ENCODE results near the gene HOOK1.

The HOOK1 gene

DNA sequence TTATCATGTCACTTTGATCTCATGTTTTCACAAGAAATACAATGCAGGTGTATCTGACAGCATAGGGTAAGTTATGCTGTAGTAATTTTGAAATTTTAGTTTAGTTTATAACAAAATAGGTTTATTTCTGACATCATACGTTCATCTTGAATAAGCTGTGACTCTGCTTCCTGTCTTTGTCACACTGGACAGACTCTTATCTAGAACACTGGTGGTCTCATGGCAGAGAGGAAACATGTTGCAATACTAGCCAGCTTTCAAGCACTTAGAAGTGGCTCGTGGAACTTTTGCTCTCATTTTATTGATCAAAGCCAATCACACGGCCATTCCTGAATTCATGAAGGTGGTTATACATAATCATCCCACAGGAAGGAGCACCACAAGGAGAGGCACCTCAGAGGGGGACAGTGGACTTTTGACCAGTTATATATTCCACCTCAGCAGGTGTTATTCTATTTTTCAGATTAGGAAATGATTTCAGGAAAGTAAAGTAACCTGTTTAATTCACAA lies 65.3 kb downstream of the HOOK1 start:
- TF ChIP-seq, protein P1, sequence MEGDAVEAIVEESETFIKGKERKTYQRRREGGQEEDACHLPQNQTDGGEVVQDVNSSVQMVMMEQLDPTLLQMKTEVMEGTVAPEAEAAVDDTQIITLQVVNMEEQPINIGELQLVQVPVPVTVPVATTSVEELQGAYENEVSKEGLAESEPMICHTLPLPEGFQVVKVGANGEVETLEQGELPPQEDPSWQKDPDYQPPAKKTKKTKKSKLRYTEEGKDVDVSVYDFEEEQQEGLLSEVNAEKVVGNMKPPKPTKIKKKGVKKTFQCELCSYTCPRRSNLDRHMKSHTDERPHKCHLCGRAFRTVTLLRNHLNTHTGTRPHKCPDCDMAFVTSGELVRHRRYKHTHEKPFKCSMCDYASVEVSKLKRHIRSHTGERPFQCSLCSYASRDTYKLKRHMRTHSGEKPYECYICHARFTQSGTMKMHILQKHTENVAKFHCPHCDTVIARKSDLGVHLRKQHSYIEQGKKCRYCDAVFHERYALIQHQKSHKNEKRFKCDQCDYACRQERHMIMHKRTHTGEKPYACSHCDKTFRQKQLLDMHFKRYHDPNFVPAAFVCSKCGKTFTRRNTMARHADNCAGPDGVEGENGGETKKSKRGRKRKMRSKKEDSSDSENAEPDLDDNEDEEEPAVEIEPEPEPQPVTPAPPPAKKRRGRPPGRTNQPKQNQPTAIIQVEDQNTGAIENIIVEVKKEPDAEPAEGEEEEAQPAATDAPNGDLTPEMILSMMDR (IDR thresholded peaks at IDR 0.05): no peak

GRCh38 chr1:59880735-59881134 lies 66.0 kb downstream of the HOOK1 start:
- TF ChIP-seq, protein P1 (IDR thresholded peaks at IDR 0.05): no peak

DNA sequence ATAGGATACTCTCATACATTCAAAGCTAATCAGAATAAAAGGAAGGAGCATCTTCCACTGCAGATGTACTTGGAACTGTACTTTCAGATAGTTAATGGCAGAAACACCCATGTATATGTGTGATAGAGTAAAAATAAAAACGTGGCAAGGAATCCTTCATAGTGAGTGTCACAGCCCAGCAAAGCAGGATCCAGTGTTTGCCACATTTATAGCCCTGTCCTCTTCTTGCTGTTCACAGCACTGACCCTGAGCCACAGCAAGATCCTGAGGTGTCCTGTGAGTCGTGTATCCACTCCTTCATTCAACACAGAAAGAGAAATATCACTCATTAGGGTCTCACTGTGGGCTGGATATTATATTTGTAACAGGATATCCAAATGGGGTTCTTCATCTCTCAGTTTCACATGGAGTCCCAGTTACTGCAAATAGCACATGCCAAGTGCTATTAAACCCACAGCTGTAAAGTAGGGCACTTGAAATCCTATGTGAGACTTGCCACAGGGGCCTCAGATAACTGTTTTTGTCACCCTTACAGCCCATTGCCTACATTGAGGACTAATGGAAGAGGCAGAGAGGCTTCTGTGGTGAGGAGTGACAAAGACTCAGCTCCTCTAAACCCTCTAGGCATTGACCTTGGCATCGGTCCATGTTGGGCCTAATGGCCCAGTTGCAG lies 70.5 kb downstream of the HOOK1 start:
- TF ChIP-seq, protein P1 (IDR thresholded peaks at IDR 0.05): no peak

GRCh38 chr1:59892841-59893811 lies 78.4 kb downstream of the HOOK1 start:
- TF ChIP-seq, protein P1 (IDR thresholded peaks at IDR 0.05): no peak

- TF ChIP-seq, protein P1 (IDR thresholded peaks at IDR 0.05): no peak
Measured at GRCh38 chr1:59897165-59897564, 82.4 kb downstream of the HOOK1 start.

DNA sequence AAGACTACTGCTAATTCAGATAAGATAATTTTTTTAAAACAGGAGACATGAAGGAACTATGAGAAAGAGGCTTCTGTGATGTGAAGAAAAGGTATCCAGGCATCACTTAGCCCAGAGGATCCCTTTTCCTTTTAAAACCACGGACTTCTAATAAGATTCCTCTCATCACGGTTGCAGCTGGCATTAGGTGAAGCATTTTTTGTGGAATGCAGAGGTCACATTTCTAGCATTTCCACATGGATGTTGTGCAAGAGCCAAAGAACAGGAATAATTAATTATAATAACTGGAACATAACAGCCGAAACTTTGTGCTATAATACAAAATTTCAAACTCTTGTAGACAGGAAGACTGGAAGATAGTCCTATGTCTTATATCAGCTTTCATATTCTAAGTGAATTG lies 84.2 kb downstream of the HOOK1 start:
- TF ChIP-seq, protein P1 (IDR thresholded peaks at IDR 0.05): no peak

DNA sequence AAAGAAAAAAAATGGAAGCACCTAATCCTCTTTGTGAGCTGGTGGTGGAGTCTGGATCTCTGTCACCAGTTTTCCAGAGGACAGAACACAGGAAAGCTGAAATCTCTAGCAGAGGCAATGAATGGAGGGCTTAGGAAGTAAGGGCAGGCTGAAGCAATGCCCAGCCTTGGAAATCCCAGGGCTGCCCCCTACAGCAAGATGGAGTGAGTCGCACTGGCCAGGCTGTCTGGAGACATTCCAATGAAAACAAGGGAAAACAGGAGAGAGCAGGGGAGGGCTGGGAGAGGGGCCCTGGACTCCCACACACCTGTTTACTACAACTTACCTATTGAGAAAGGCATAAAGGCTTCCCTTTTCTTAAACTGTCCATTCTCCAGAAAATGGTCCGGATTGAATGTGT lies 85.9 kb downstream of the HOOK1 start:
- TF ChIP-seq, protein P1 (IDR thresholded peaks at IDR 0.05): no peak

All from LNCAP (cell line).